GM18507 (cell line): ENCODE results near the gene PSMD11.

Source experiments
- DNase-seq: peaks from one replicate; pipeline ENCODE4 v3.0.0; 2011; ENCODE audit warnings: low read depth; ENCODE audit not compliant: insufficient read length; ENCODE audit errors: extremely low spot score
- FAIRE-seq: peaks from 2 replicates; lab custom pipeline; 2011; peaks lifted over from hg19 to GRCh38; lab: Jason Lieb, UNC

Gene PSMD11

DNA sequence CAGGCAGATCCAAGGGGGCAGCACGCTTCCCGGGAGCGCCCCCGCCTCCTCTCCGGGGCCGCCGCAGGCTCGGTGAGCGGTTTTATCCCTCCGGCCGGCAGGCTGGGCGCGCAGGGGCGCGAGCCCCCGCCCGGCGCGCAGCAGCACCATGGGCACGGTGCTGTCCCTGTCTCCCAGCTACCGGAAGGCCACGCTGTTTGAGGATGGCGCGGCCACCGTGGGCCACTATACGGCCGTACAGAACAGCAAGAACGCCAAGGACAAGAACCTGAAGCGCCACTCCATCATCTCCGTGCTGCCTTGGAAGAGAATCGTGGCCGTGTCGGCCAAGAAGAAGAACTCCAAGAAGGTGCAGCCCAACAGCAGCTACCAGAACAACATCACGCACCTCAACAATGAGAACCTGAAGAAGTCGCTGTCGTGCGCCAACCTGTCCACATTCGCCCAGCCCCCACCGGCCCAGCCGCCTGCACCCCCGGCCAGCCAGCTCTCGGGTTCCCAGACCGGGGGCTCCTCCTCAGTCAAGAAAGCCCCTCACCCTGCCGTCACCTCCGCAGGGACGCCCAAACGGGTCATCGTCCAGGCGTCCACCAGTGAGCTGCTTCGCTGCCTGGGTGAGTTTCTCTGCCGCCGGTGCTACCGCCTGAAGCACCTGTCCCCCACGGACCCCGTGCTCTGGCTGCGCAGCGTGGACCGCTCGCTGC, 43.3 kb downstream of the PSMD11 start:
- DNase-seq, result no peak
- peak; percentile 84 for FAIRE-seq

- DNase-seq (no peak), FAIRE-seq (peak; percentile 63)
These were observed 43.9 kb downstream of the PSMD11 start for GRCh38 chr17:32488177-32488542.

DNA sequence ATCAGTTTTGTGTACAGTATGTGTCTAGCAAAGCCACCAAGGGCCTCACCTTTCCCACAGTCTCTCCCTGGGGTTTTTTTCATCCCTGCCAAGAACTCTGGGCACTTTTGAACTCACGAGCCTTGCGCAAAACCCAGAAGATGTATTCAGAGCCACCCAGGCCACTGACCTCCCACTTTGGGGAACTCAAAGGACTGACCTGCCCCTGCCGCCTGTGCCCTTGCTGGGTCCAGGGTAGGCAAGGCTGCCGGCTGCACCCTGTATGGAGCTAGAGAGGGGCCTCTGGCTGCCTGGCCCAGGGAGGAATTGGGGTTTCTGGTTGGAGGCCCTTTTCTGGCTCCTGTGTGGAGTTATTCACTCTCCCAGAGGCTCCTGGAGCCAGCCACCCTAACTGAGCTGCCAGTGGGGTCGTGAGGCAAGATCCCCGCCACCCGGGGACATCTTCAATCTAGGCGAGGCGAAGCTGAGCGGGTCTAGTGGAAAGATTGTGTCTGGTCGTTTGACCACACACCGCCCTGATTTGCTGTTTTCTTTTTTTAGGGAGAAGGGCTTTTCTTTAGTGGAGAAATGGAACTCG, 44.4 kb downstream of the PSMD11 start:
- DNase-seq, result no peak
- no peak for FAIRE-seq

DNA sequence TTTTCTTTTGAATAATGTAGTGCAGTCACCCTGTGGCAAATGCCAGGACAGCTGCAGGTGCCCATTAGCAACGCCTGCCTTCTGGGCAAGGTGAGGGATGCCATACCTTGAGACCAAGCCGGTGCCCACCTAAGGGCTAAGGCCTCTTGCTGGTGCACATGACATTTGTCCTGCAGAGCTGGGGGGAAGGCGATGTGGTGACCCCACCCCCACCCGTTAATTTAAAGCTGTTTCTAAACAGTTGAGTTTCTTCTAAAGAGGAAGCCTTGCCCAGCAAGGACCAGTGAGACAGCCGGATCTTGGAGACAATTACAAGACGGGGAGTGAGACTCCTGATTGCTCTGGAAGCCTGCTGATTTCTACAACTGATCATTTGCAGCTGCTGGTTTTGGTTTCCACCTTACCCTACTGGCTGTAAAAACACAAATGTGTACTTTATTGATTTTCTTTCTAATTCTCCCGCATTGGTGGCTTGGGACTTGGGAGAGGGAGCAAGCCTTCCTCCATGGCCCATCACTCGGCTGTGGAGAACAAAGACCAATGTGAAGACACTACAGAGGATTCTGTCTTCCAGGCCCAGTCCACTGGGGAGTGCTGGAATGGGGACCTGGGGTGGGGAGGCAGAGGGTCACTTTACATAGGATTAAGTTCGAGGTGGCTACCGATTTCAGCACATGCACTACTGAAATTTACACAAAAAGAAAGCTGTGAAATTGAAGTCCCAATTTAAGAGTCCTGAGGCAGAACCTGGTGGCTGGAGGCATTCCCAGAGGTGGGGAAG, 45.2 kb downstream of the PSMD11 start:
- FAIRE-seq (peak; percentile 66), DNase-seq (no peak)

GRCh38 chr17:32490101-32490482, 45.8 kb downstream of the PSMD11 start:
- FAIRE-seq, result peak; percentile 78

DNA sequence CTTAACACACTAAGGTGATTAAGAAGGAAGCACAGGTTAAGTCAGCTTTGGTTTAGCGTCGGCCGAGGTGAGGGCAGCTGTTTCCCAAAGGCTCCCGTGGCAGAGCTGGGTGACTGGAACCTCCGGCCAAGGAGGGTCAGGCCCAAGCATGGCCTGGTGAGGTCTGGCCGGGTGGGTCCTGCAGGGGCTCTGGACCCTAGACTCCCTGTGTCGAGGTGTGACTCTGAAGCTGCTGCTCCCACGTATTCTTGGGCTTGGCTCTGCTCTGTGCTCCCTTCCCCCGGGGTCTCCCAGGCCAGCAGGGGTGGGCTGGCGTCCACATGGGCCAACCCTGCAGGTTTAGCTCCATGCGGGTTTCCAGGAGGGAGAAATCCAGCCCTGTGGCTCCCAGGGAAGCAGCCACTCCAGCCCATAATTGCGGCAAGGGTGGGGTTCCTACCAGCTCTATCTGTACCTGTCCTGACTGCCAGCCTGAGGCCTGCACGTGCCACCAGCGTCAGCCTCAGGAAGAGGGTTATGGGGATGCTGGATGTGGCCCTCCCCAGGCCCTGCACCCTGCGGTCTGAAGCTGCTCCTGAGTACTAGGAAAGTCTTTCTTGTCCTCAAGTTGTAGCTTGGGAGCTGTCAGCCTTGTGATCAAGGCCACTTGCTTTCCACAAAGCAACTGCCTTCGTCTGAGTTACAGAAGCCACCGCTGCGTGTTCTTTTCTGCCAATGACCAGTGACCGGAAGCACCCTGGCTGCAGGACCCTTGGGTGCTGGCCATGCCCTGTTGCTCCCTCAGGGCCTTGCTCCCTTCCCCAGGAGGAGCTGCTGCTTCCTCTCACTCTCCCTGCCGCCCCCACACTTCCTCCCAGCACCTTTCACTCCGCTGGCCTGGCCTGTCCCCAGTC, 47.3 kb downstream of the PSMD11 start:
- FAIRE-seq (peak; percentile 94), DNase-seq (no peak)

More at GRCh38 chr17:32490101-32490482, 45.8 kb downstream of the PSMD11 start:
- no peak for DNase-seq

GRCh38 chr17:32492264-32492589, 47.9 kb downstream of the PSMD11 start:
- FAIRE-seq, result no peak
- DNase-seq, result no peak

DNA sequence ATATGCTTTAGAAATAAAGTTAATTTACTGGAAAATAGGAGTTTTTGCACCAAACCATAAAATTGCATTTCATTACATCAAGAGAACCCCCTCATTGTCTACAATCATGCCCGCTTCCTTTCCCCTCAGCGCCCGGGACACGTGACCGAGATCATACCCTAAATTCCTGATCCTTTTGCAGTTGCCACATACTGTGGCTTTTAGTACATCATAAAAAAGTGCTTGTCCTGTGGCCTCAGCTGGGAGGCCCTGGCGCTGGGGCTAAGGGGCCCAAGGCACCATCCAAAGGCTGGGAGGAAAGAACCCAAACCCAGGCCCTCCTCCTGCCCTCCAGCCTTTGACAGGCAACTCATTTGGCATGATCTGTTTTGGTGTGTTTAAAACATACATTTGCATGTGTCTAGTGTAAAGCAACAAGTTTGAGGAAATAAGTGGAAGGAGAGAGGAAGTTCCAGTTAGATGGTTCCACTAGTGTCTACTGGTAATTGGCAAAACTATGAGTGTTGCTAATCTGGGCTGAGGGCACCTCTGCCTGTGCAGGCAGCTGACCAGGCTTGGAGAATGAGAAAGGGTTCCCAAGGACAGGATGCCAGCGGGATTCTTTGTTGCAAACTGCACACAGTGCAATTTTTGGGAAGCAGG, 48.5 kb downstream of the PSMD11 start:
- no peak for DNase-seq
- FAIRE-seq, result no peak

DNA sequence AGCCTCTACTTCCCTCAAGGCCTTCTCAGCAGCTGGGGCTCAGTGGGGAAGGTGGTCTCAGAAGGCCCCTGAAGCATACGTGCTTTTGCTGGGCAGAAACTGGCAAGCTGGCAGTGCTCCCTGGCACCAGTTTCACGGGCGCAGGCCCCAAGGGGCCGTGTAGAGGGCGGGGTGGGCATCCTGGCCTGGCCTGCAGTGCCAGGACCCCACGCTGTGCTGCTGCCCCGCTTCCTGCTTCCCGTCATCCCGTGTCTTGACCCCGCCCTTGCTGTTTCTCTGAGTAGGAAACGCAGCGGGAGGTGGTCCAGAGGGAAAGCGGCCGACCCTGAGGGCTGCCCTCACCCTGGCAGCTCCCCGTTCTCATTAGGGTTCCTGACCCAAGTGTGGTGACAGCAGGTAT, 49.3 kb downstream of the PSMD11 start:
- FAIRE-seq, result no peak

GRCh38 chr17:32493976-32494513, 49.7 kb downstream of the PSMD11 start:
- FAIRE-seq (no peak), DNase-seq (no peak)

More for the DNA sequence above, 49.3 kb downstream of the PSMD11 start:
- no peak for DNase-seq

DNA sequence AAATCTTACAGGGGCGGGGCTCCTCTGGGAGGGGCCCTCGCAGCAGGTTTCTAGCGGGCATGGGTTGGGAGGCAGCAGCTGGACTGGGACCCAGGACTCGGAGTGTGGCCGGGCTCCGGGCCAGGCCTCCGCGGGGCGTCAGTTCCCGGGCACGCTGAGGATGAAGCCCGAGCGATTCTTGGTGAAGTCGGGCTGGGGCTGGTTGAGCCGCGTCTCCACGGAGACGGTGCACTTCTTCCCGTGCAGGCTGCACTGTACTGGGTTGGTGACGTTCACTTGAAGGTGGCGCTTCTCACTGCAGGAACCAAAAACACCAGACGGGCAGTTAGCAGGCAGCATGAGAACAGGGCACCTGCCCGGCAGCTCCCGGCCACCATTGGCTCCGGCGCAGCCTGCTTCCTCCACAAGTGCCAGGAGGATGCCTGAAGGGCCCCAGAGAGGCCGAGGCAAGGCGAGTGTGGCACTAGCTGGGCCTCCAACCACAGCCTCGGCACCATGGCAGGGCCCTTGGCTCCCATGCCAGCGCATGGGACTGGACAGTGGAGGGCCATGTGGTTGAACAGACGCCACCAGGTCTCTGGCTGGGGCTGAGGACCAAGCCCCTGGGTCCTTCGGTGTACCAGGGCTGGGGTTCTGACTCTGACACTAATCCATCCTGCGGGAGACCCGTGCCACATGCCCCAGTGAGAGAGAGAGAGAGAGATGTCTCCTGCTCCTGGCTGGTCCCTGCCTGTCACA, 50.5 kb downstream of the PSMD11 start:
- FAIRE-seq (no peak), DNase-seq (no peak)

DNA sequence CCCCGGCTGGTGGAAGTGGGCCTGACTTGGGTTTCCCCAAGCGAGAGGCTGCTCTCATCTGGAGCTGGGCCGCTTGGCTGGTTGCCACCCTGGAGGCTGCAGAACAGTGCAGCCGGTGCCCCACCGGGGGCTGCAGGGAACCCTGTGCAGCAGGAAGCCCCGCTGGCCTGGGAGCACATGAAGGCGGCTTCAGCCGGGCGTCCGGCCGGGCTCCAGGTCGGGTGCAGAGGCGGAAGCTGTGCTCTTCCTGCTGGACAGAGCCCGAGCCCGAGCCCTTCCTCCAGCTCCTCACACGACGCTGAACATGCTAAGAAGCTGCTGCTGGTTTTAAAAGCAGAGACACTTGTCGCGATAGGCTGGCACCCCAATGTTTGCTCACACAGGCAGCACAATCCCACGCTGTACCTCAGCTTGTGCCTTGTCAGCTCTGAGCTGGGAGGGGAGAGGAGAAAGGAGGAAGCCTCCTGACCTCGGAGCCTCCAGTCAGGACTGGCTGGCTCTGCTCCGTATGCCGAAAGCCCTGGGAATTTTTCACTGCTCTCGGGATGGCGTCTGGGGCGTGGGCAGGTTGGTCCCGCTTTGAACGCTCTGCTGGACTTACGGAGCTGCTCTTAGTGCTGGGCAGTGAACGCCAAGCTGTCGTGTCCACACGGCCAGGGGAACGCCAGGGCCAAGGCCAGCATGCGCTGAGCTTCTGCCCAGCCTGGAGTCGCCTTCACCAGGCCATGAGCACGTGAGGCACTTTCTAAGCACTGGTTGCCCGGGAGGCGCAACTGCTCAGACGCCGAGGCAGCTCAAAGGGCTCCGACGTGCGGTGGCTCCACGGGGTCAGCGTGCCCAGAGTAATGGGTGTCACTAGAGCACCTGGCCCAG, 51.3 kb downstream of the PSMD11 start:
- no peak for FAIRE-seq

GRCh38 chr17:32496395-32497073, 52.2 kb downstream of the PSMD11 start:
- FAIRE-seq (no peak), DNase-seq (no peak)

More for the DNA sequence above, 51.3 kb downstream of the PSMD11 start:
- DNase-seq, result no peak

- no peak for FAIRE-seq
- no peak for DNase-seq
These were observed 53.3 kb downstream of the PSMD11 start for GRCh38 chr17:32497431-32498205.

DNA sequence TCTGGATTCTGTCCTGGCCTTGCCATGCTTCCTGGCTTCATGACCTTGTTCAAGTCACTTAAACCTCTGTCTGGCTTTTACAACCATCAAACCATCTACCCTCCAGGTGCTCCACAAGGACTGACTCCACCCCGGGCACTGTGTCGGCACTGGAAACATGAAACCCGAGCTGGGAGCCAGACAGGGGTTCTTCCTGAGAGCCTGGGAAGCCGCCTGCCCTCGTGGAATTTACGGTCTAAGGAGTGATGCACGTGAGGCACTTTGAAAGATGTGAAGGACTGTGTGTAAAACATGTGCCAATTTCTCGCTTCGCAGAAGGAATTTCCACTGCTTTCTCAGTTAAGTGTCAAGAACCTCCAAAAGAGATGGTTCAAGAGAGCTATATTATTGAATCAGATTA, 54.1 kb downstream of the PSMD11 start:
- no peak for FAIRE-seq
- no peak for DNase-seq

- FAIRE-seq (no peak), DNase-seq (no peak)
These were observed 57.7 kb downstream of the PSMD11 start for GRCh38 chr17:32502013-32502412.
